Lung (tissue), 16 donors: ENCODE measurements around the gene TCEAL8. TPM values are rescaled to one million over a fixed set of nuclear protein-coding genes. Genes with fewer than 3 reads are reported as not detected.

Experiments
- ATAC-seq: fragments of 200-7000 bp; cut with Tn5 transposase; one replicate; pipeline ENCODE4 v1.9.1; 2020; ENCODE audit warnings: moderate number of reproducible peaks; ENCODE audit not compliant: insufficient read depth, low FRiP score
- DNase-seq, 3 donors: peaks; one replicate each; pipeline ENCODE4 v3.0.0-alpha.2; 2013 to 2017
- H3K27ac ChIP-seq, 2 donors: one replicate each; pipeline ENCODE4 v1.5.1; 2013; ENCODE audit warnings: mild to moderate bottlenecking in 2 of 2, moderate library complexity in 2 of 2, control low read depth in 1 of 2, inconsistent platforms in 1 of 2, low read depth in 1 of 2, low read length in 1 of 2
- H3K27me3 ChIP-seq, 3 donors: one replicate each; pipeline ENCODE4 v1.5.1; 2013; ENCODE audit warnings: low read length in 2 of 3; ENCODE audit not compliant: control insufficient read depth in 3 of 3, insufficient read depth in 3 of 3
- H3K36me3 ChIP-seq, 4 donors: one replicate each; pipeline ENCODE4 v1.5.1; 2013; ENCODE audit warnings: low read length in 4 of 4, mild to moderate bottlenecking in 1 of 4, moderate library complexity in 1 of 4; ENCODE audit not compliant: control insufficient read depth in 4 of 4, insufficient read depth in 4 of 4
- H3K4me1 ChIP-seq, 5 donors: one replicate each; pipeline ENCODE4 v1.5.1; 2013; ENCODE audit warnings: low read length in 5 of 5, mild to moderate bottlenecking in 2 of 5, moderate library complexity in 1 of 5; ENCODE audit not compliant: control insufficient read depth in 5 of 5, insufficient read depth in 5 of 5
- H3K4me3 ChIP-seq: one replicate; pipeline ENCODE4 v1.5.1; 2013; ENCODE audit warnings: mild to moderate bottlenecking, control low read depth, moderate library complexity
- H3K9ac ChIP-seq, 2 donors: one replicate each; pipeline ENCODE4 v1.5.1; 2013; ENCODE audit warnings: low read length in 2 of 2, control low read depth in 1 of 2; ENCODE audit not compliant: insufficient read depth in 1 of 2
- H3K9me3 ChIP-seq, 4 donors: one replicate each; pipeline ENCODE4 v1.5.1; 2013; ENCODE audit warnings: low read length in 3 of 4, mild to moderate bottlenecking in 1 of 4, moderate library complexity in 1 of 4; ENCODE audit not compliant: control insufficient read depth in 4 of 4, insufficient read depth in 3 of 4
- WGBS, 2 donors: extraction: QIAGEN DNeasy Blood & Tissue Kit; methylation state at CpG; one replicate each; pipeline ENCODE4 v1.1.7; 2013; 5-methylcytosine and 5-hydroxymethylcytosine counted together
- long read RNA-seq, 5 donors: transcript quantifications; one replicate each; lab custom pipeline, GENCODE V29; 2026
- polyA plus RNA-seq, 2 donors: library from polyadenylated mRNA; stranded (reverse); fragments of 200-250 nt; gene quantifications; one replicate each; pipeline ENCODE4 v1.2.1, GENCODE V29; 2013
- total RNA-seq, 2 donors: library from RNA; depleted of rRNA in 1 of 2; stranded (reverse); fragments of >200 nt in 1 of 2; gene quantifications; one replicate each; pipeline ENCODE4 v1.2.1, GENCODE V29; 2014 to 2021
- TF ChIP-seq, protein P1 (sequence below): IDR thresholded peaks from 2 replicates; pipeline ENCODE4 v1.5.1; 2012; ENCODE audit warnings: mild to moderate bottlenecking; ENCODE audit errors: control extremely low read depth, extremely low read depth
- donor health status: control.
- donor health status: control.
- donor health status: Bipolar disorder and iron deficiency.
- donor health status: healthy.
- donor health status: DM: yes; HTN: yes; CAD: no.

Gene TCEAL8, protein sequence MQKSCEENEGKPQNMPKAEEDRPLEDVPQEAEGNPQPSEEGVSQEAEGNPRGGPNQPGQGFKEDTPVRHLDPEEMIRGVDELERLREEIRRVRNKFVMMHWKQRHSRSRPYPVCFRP
- 10 to 100 TPM; 46.4 to 86.9 TPM for total RNA-seq
- polyA plus RNA-seq, result 10 to 100 TPM; 40.7 to 55.0 TPM
- long read RNA-seq, donor 1, transcript TCEAL8-201 (2 exons, 1,131 nt), result minor isoform, 18 of 84 reads
- long read RNA-seq, donor 1, transcript TCEAL8-202 (3 exons, 1,222 nt), result major isoform, 57 of 84 reads
- long read RNA-seq, donor 1, partial matches to known transcripts, result 9 of 84 reads
- long read RNA-seq, donor 1, other reads (novel, unspliced or antisense), result 0 of 84 reads
- long read RNA-seq, donor 2, transcript TCEAL8-201 (2 exons, 1,131 nt), result minor isoform, 7 of 40 reads
- long read RNA-seq, donor 2, transcript TCEAL8-202 (3 exons, 1,222 nt), result major isoform, 33 of 40 reads
- long read RNA-seq, donor 2, partial matches to known transcripts, result 0 of 40 reads
- long read RNA-seq, donor 2, other reads (novel, unspliced or antisense), result 0 of 40 reads
- long read RNA-seq, donor 3, transcript TCEAL8-202 (3 exons, 1,222 nt), result major isoform, 28 of 50 reads
- long read RNA-seq, donor 3, transcript TCEAL8-201 (2 exons, 1,131 nt), result minor isoform, 5 of 50 reads
- long read RNA-seq, donor 3, partial matches to known transcripts, result 17 of 50 reads
- long read RNA-seq, donor 3, other reads (novel, unspliced or antisense), result 0 of 50 reads
- long read RNA-seq, donor 4, transcript TCEAL8-201 (2 exons, 1,131 nt), result minor isoform, 8 of 48 reads
- long read RNA-seq, donor 4, transcript TCEAL8-202 (3 exons, 1,222 nt), result major isoform, 31 of 48 reads
- long read RNA-seq, donor 4, partial matches to known transcripts, result 9 of 48 reads
- long read RNA-seq, donor 4, other reads (novel, unspliced or antisense), result 0 of 48 reads
- long read RNA-seq, donor 5, transcript TCEAL8-201 (2 exons, 1,131 nt), result minor isoform, 21 of 100 reads
- long read RNA-seq, donor 5, transcript TCEAL8-202 (3 exons, 1,222 nt), result major isoform, 55 of 100 reads
- long read RNA-seq, donor 5, partial matches to known transcripts, result 13 of 100 reads
- long read RNA-seq, donor 5, other reads (novel, unspliced or antisense), result 11 of 100 reads

- WGBS, 2 donors, result 0 to 25% methylated on average over 22 of the region's 22 CpGs
- H3K27ac ChIP-seq, result peak within 1 kb of the TSS; percentile 60 to 89
- ATAC-seq, result peak; percentile 79
- TF ChIP-seq, protein P1, sequence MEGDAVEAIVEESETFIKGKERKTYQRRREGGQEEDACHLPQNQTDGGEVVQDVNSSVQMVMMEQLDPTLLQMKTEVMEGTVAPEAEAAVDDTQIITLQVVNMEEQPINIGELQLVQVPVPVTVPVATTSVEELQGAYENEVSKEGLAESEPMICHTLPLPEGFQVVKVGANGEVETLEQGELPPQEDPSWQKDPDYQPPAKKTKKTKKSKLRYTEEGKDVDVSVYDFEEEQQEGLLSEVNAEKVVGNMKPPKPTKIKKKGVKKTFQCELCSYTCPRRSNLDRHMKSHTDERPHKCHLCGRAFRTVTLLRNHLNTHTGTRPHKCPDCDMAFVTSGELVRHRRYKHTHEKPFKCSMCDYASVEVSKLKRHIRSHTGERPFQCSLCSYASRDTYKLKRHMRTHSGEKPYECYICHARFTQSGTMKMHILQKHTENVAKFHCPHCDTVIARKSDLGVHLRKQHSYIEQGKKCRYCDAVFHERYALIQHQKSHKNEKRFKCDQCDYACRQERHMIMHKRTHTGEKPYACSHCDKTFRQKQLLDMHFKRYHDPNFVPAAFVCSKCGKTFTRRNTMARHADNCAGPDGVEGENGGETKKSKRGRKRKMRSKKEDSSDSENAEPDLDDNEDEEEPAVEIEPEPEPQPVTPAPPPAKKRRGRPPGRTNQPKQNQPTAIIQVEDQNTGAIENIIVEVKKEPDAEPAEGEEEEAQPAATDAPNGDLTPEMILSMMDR, result no peak
- peaks cover 0 to 7% (median 0%) of the 10 kb centered on the region in 5 donors for H3K4me1 ChIP-seq
- peaks cover 3 to 35% (median 14%) of the 10 kb centered on the region in 3 donors for H3K27me3 ChIP-seq
- H3K9ac ChIP-seq, result peak within 1 kb of the TSS; percentile 71 to 91
- peaks cover 0 to 2% (median 0%) of the 10 kb centered on the region in 4 donors for H3K36me3 ChIP-seq
- H3K9me3 ChIP-seq, result no peaks in the 10 kb centered on the region
- peak within 1 kb of the TSS; percentile 16 for H3K4me3 ChIP-seq
- peak; percentile 87 to 95 (median 91) for DNase-seq
These were observed at the start of gene TCEAL8 for GRCh38 chrX:103254921-103255493. Gene TCEAL8, minus strand, starts transcription at chrX:103255155. Its CDS starts 1,176 bp downstream, at chrX:103253979.

- no peaks in the 10 kb centered on the region for H3K4me1 ChIP-seq
- H3K9ac ChIP-seq, result no peak overlapping the region
- no peaks in the 10 kb centered on the region for H3K9me3 ChIP-seq
- H3K27ac ChIP-seq, result no peak overlapping the region
- no peak for DNase-seq
- H3K27me3 ChIP-seq, result peaks cover 2 to 29% (median 17%) of the 10 kb centered on the region in 3 donors
- no peak for ATAC-seq
- TF ChIP-seq, protein P1, result no peak
- no peak overlapping the region for H3K4me3 ChIP-seq
- no peaks in the 10 kb centered on the region for H3K36me3 ChIP-seq
These were observed 49.8 kb upstream of the TCEAL8 start for GRCh38 chrX:103304705-103305104.

GRCh38 chrX:103293118-103293517, 38.2 kb upstream of the TCEAL8 start:
- no peaks in the 10 kb centered on the region for H3K36me3 ChIP-seq
- ATAC-seq (no peak), DNase-seq (no peak)
- TF ChIP-seq, protein P1, result no peak
- H3K9ac ChIP-seq, result no peak overlapping the region
- WGBS, 2 donors, result 79 to 100% methylated on average over 2 of the region's 2 CpGs
- H3K27ac ChIP-seq, result no peak overlapping the region
- peaks cover 0 to 2% (median 0%) of the 10 kb centered on the region in 4 donors for H3K9me3 ChIP-seq
- no peaks in the 10 kb centered on the region for H3K4me1 ChIP-seq
- H3K4me3 ChIP-seq, result no peak overlapping the region
- H3K27me3 ChIP-seq, result peaks cover 0 to 20% (median 2%) of the 10 kb centered on the region in 3 donors
